Right kidney (tissue), 9 donors: ENCODE results near the gene CEP70.
"Not testable (repeated sequence)": the region's sequence is repeated elsewhere in the genome, so short reads cannot be mapped to it uniquely, and the experiment has no call there.

Experiments used
- DNase-seq: peaks from one replicate; pipeline ENCODE4 v3.0.0-alpha.2; 2016
- long read RNA-seq, 8 donors: transcript quantifications; one replicate each; lab custom pipeline, GENCODE V29; 2026

Gene CEP70, protein sequence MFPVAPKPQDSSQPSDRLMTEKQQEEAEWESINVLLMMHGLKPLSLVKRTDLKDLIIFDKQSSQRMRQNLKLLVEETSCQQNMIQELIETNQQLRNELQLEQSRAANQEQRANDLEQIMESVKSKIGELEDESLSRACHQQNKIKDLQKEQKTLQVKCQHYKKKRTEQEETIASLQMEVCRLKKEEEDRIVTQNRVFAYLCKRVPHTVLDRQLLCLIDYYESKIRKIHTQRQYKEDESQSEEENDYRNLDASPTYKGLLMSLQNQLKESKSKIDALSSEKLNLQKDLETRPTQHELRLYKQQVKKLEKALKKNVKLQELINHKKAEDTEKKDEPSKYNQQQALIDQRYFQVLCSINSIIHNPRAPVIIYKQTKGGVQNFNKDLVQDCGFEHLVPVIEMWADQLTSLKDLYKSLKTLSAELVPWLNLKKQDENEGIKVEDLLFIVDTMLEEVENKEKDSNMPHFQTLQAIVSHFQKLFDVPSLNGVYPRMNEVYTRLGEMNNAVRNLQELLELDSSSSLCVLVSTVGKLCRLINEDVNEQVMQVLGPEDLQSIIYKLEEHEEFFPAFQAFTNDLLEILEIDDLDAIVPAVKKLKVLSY
- long read RNA-seq, donor 1, partial matches to known transcripts, result 0 of 4 reads
- long read RNA-seq, donor 1, other reads (novel, unspliced or antisense), result 0 of 4 reads
- long read RNA-seq, donor 2, result 0 reads
- long read RNA-seq, donor 3, partial matches to known transcripts, result 0 of 2 reads
- long read RNA-seq, donor 3, other reads (novel, unspliced or antisense), result 0 of 2 reads
- long read RNA-seq, donor 4, partial matches to known transcripts, result 11 of 11 reads
- long read RNA-seq, donor 4, other reads (novel, unspliced or antisense), result 0 of 11 reads
- long read RNA-seq, donor 5, partial matches to known transcripts, result 0 of 2 reads
- long read RNA-seq, donor 5, other reads (novel, unspliced or antisense), result 0 of 2 reads
- long read RNA-seq, donor 6, partial matches to known transcripts, result 0 of 2 reads
- long read RNA-seq, donor 6, other reads (novel, unspliced or antisense), result 0 of 2 reads
- long read RNA-seq, donor 7, partial matches to known transcripts, result 7 of 10 reads
- long read RNA-seq, donor 7, other reads (novel, unspliced or antisense), result 0 of 10 reads
- long read RNA-seq, donor 8, partial matches to known transcripts, result 0 of 2 reads
- long read RNA-seq, donor 8, other reads (novel, unspliced or antisense), result 0 of 2 reads

DNA sequence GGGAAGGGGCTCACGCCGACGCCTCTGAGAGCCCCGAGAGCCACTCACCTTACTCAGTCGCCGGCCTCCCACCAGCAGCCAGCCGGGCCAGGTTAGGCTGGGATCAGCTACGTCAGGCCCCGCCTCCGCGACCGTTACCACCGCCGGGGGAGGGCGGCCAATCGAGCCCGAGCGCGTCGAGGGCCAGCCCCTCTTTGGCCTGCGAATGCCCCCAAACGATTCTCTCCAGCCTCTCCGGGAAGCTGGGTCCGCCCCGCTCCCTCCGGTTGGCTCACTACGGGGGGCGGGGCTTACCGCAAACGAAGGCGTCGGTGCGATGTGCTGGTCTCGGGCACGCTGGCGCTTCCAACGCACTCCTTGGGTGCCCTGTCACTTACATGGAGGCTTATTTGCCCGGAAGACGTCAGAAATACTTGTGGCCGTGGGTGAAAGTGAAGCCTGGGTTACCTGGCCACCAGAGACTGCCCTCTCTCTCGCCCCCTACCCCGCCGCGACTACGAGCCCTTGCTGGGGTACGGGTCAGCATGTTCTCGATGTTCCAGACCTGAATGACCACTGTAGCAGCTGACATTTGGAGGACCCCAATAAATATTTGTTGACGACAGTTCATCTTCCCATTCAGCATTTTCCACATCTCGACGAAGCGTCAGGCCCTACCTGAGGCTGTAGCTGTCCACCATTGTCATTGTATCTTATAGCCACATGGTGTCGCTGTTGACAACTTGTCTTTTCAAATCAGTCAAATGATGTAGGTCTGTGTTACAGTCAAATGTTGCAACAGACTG lies at the start of gene CEP70:
Gene CEP70, minus strand, starts transcription at position 111 of the 785 bp plus-strand sequence. CDS start 21,333 bp downstream, outside the sequence.
- DNase-seq, result peak; percentile 96

DNA sequence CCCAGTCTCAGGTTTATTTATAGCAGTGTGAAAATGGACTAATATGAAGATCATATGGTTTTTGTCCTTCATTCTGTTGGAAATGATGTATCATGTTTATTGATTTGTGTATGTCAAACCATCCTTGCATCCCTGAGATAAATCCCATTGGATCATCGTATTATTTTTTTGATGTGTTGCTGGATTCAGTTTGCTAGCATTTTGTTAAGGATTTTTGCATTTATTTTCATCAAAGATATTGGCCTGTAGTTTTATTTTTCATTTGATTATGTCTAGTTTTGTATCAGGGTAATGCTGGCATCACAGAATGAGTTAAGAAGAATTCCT lies 48.8 kb upstream of the CEP70 start:
- no peak for DNase-seq

DNA sequence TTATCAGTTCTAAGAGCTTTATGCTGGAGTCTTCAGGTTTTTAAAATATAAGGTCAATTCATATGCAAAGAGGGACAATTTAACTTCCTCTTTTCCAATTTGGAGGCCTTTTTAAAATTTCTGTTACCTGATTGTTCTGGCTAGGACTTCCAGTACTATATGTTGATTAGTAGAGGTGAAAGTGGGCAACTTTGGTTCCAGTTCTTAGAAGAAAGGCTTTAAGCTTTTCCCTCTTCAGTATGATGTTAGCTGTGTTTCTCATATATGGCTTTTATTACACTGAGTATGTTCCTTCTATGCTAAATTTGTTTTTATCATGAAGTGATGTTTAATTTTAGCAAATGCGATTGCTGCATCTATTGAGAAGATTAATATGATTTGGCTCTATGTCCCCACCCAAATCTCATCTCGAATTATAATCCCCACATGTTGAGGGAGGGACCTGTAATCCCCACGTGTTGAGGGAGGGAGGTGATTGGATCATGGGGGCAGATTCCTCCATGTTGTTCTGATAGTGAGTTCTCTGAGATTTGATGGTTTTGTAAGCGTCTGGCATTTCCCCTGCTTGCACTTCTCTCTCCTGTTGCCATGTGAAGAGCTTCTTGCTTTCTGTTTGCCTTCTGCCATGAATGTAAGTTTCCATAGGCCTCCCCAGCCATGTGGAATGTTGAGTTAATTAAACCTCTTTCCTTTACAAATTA lies 48.3 kb upstream of the CEP70 start:
- no peak for DNase-seq

DNA sequence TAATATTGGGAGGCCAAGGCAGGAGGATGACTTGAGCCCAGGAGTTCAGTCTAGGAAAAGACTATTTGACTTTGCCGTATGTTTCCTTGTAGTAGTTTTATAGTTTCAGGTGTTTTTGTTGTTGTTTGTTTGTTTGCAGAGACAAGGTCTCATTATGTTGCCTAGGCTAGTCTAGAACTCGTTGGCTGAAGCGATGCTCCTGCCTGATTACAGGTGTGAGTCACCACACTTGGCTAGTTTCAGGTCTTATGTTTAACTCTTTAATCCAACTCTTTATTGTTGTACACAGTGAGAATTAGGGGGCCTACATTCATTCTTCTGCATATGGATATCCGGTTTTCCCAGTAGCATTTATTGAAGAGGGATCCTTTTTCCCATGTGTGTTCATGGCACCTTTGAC lies 46.5 kb upstream of the CEP70 start:
- DNase-seq, result no peak

DNA sequence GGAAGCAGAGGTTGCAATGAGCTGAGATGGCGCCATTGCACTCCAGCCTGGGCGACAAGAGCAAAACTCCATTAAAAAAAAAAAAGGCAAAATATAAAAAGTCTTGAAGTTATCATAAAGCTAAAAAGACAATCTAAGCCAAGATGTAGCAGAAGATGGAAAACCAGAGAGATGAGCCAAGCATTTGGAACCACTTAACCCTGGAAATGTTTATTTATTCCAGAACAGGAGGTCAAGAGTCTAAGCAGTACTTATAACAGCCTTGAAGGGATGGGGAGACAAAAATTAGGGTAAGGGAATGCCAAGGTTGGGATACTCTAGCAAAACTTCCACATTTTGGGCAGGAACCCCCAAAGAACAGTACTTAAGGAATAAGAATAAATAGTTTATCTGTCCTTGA lies 44.6 kb upstream of the CEP70 start:
- no peak for DNase-seq

DNA sequence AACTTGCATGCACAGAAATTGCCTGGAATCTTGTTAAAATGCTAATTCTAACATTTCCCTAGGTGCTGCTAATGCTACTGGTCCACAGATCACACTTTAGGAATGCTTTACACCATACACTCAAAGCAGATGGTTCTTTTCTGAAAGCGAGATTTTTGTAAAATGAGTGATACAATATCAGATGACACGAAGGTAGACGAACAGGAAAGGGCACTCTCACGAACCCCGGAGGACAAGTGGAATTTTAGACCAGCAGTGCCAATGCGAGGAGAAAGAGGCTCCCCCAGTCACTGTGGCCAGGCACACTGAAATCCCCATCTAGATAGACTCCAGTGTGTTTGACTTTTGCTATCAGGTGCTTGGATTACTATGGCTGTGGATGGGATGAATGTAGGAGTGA lies 35.5 kb upstream of the CEP70 start:
- no peak for DNase-seq

DNA sequence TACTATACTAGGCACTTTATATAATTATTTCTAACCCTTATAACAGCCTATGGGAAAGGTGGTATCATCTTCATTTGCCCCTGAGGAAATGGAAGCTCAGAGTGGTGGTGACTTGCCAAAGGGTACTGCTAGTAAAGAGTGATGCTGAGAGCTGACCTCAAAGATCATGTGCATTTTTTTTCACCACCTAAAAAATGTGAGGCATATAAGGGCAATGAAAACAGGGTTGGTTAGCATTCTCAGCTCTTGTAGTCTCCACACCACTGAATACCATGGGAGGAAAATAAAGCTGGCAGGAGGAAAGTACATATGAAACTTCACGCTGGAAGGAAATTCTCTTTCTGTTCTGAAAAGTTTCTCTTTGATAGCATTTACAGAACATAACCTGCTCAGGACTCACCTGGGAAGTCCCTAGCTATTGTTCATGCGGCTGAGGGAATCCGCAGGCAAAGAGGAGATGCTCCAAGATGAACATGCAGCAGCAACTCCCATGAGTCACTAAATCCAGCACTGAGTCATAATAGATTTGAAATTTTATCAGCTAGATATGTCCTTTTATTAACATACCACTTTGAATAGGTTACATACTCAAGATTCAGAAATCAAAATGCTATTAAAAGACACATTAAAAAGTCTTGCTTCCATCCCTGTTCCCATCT lies 31.8 kb upstream of the CEP70 start:
- no peak for DNase-seq

DNA sequence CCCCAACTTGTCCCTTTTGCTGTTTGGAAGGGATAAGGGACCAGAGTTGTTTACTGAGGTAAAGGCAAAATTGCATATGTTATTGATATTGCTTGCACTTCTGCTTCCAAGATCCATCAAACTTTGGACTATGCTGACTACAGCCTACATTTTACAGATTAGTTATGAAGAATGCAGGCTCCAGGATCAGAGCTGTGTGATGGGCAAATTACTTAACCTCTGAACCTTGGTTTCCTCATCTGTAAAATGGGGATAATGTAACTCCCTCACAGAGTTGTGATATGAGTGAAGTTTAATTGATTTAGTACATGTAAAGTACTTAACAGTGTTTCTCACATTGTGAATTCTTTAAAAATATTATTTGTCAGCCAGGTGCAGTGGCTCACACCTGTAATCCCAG lies 30.5 kb upstream of the CEP70 start:
- DNase-seq, result no peak

DNA sequence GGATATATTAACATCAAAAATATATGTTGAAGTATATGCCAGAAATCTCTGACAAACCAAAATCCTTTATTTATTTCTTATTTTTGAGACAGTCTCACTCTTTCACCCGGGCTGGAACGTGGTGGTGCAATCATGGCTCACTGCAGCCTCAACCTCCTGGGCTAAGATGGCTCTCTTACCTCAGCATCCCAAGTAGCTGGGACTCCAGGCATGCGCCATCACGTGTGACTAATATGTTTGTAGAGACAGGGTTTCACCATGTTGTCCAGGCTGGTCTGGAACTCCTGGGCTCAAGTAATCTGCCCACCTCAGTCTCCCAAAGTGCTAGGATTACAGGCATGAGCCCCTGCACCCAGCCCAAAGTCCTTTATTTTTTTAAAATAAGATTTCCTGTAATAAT lies 26.4 kb upstream of the CEP70 start:
- no peak for DNase-seq

DNA sequence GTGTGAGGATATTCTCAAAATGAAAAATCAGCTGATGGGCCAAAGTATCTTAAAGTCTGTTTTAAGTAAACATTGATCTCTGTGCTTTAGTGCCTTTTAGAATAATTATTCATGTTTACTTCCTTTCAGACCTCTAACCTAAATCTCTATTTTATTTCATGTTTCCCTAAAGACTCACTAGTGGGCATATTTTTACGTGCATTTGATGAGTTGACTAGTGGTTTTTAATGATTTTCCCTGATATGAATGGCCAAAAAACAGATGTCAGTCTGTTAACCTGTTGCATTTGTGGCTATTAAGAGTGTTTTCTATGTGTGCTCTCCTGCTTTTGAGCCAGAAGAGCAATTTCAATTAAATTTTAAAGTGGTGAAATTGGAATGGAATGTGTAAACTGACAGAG lies 21.4 kb upstream of the CEP70 start:
- DNase-seq, result no peak

DNA sequence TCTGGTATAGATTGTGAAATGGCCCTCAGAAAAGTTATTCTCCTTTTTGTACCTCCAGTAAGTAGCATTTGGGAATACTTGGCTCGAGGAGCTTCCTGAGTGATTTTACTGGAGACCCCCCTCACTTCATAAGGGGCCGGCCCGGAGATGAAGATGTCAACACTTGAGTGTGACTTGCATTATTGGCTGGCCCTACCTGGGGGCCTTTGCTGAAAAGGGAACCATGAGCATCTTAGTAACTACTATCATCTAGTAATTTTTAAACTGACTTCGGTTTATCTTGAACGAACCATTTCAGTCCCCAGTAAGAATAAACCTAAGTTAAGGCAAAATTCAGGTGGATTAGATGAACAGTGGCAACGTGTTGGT lies 15.8 kb upstream of the CEP70 start:
- DNase-seq, result no peak

DNA sequence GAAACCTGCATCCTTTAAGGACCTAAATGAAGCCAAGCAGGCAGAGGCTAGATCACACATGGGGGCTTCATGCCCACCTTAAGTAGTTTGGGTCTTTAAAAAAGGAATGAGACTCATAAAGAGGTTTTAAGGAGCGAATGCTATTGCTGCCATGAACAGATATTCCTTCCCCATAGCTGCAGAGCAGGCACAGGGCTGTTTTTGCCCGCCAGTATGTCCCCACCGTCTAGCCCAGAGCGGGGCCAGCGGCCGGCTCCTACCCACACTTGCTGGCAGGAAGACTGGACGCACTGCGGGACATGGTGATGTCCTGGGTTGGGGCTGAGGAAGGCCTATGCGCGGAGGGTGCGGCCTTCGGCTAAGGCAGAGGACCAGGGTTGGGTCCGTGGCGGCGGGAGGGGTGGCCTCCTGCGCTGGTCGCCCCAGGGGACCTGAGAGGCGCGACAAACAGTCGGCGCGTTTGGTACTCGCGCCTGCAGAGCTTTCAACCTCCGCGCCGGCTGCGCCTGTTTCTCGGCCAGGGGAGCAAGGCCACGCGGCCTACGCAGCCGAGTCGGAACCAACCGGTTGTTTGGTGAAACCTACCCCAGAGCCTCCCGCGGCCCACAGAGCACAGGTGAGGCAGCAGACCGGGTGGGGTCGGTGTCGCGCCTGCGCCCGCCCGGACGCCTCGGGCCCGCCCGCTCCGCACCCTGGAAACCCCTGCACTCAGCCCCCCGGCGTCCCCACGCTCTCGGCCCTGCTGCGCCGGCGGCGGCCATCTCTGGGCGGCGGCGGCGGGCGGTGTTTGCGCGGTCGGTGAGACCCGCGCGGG lies 14.5 kb upstream of the CEP70 start, which contains the start of gene FAIM:
Gene FAIM, plus strand, starts transcription at position 450 of the 814 bp plus-strand sequence. CDS start 10,956 bp downstream, outside the sequence.
- DNase-seq, result peak; percentile 99

DNA sequence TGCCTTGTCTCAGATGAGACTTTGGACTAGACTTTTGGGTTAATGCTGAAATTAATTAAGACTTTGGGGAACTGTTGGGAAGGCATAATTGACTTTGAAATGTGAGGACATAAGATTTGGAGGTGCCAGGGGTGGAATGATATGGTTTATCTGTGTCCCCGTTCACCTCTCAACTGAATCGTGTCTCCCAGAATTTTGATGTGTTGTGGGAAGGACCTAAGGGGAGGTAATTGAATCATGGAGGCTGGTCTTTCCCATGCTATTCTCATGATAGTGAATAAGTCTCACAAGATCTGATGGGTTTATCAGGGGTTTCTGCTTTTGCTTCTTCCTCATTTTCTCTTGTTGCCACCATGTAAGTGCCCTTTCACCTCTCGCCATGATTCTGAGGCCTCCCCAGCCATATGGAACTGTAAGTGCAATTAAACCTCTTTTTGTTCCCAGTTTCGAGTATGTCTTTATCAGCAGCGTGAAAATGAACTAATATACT lies 10.1 kb upstream of the CEP70 start:
- DNase-seq, result not testable (repeated sequence)

DNA sequence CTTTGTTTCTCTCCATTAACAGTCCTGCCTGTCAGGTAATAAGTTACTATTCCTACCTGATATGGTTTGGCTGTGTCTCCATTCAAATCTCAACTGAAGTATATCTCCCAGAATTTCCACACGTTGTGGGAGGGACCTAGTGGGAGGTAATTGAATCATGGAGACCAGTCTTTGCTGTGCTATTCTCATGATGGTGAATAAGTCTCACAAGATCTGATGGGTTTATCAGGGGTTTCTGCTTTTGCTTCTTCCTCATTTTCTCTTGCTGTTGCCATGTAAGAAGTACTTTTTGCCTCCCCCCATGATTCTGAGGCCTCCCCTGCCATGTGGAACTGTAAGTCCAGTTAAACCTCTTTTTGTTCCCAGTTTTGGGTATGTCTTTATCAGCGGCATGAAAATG lies 7.6 kb upstream of the CEP70 start:
- DNase-seq, result not testable (repeated sequence)

DNA sequence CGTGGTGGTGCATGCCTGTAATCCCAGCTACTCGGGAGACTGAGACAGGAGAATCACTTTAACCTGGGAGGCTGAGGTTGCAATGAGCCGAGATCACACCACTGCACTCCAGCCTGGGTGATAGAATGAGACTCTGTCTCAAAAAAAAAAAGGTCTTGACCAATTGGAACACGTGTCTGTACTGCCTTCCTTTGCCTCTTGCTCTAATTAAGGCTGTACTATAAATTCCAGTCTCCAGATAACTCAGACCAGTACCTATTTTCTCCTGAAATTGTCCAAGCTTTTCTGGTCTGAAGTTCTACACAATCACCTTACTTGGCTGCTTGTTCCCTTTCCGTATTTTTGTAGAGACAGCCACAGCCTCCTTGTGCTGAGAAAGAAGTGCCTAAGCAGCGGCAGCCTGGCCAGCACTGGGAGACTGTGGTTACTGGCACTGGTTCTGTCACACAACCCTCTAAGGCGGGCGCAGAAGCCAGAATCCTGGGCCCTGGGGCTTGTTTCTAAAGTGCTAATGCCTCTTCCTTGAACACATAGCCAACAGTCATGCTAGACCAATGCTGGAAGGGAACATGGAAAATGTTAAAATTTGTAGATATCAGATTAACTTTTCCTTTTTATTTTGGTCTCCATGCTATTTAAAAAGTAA lies 6.2 kb upstream of the CEP70 start:
- no peak for DNase-seq

DNA sequence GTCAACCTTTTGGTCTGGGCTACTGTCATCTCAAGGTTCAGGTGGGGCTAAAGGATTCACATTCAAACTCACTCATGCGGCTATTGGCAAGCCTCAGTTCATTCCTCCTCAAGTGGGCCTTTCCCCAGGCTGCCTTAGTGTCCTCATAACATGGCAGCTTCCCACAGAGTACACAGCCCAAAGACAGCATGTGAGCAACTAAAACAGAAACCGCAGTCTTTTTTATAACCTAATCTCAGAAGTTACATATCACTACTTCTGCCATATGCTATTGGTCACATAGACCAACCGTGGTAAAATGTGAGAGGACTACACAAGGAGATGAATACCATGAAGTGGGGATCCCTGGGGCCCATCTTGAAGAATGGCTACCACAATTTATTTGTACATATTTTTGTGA lies 4.5 kb upstream of the CEP70 start:
- no peak for DNase-seq

DNA sequence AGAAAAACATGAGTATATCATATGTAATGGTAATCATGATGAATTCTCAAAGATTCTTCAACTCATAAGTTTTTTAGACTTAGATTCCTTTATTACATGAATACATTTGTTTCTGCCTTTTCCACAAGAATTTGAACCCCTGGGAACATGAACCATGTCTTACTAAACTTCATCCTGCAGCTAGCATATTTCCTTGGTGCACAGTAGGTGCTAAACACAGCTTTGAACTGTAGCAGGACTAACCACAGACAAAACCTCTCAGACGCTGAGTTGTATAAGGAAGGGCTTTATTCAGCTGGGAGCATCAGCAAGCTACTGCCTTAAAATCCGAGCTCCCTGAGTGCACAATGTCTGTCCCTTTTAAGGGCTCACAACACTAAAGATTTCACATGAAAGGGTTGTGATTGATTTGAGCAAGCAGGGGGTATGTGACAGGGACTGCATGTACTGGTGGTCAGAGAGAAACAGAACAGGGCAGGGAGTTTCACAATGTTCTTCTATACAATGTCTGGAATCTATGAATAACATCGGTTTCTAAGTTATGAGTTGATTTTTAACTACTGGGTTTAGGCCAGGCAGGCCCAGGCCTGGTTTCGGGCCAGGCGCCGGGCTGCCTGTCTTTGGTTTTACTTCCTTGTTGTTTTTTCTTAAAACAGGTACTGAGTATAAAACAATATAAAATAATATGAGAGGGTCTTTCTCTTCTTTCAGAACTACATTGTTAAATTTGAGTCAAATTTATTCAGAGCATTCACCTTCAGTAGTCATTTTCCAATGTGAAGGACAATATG lies 3.3 kb upstream of the CEP70 start:
- DNase-seq, result not testable (repeated sequence)

DNA sequence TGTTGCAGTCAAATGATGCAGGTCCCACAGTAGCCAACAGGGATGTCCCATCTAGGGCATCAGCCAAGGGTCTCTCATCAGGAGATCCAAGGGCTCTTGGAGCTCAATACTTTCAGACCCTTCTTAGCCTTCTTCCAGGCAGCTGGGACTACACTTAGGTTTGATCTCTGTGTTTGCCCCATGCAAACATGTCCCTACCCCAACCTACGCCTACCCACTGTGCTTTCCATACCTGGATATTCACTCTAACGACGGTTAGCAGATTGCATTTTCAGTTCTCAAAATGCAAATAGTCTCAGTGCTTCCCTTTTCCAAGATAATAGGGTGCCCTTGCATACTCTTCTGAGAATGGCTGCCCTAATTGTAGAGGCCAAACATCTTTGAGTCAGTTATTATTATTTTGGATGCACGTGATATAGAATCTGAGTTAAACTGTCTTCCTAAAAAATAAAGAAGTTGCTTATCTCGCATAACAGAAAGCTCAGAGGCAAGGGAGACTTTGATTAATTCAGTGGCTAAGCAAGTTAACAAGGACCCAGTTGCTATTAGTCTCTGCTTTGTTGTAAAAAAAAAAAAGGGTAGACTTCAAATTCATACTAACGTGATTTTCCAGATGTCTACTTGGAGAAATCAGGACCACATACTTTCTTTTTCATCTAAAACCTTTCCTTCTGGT lies 1.0 kb upstream of the CEP70 start:
- DNase-seq, result no peak
